Right ventricle myocardium superior (tissue), 1 donor: ENCODE measurements around the gene PGGT1B. TPM values are rescaled to one million over a fixed set of nuclear protein-coding genes. Genes with fewer than 3 reads are reported as not detected.

ENCODE experiments used
- total RNA-seq: library from RNA; stranded (reverse); fragmentation: NEBNext Ultra II Directional; extraction: Animal tissue kit (Norgen Biotek cat#: 25700); gene quantifications from one replicate; pipeline ENCODE4 v1.2.1, GENCODE V29; 2021
- donor health status: DM: no; HTN: yes; CAD: no; lungs with severe emphysema.

PGGT1B gene
- total RNA-seq, 1 donor from 2014 or later: 23.6 TPM

Other genes starting within 250 kb of the PGGT1B start
- gene TRIM36, start 93.0 kb downstream of the PGGT1B start, total RNA-seq: 0.19 TPM
- 4.4 TPM for gene CCDC112, start 33.8 kb upstream of the PGGT1B start, total RNA-seq